Stimulated activated CD8-positive, alpha-beta memory T cell treated with anti-CD3 and anti-CD28 coated beads, Interleukin-4, amount 100 ng/mL, for 4 hours (primary cell): Measurements from ENCODE around the gene FANCG.

Experiments
- DNase-seq, 2 donors: peaks; one replicate each; pipeline ENCODE4 v3.0.0-alpha.2; 2020; ENCODE audit warnings: low read depth in 2 of 2, low spot score in 1 of 2

FANCG gene

GRCh38 chr9:35079426-35080341 lies at the start of gene FANCG:
Gene FANCG, minus strand, starts transcription at chr9:35079942. Its CDS starts 418 bp downstream, at chr9:35079524.
- DNase-seq, result peak; percentile 40 to 61

GRCh38 chr9:35116898-35117551 lies 37.3 kb upstream of the FANCG start:
- peak; percentile 70 to 71 for DNase-seq

- no peak for DNase-seq
Observed at GRCh38 chr9:35116539-35116897, 36.8 kb upstream of the FANCG start.

- DNase-seq, result peak; percentile 66 to 86
Observed at GRCh38 chr9:35115680-35116538, 36.2 kb upstream of the FANCG start, which contains the start of gene ATOSB. Gene ATOSB, minus strand, starts transcription at chr9:35115862. Its CDS starts 7,588 bp downstream, at chr9:35108274.

- no peak for DNase-seq
Observed at GRCh38 chr9:35114840-35115628, 35.3 kb upstream of the FANCG start.

- DNase-seq, result peak in 1 of 2 donors; percentile 40
Observed at GRCh38 chr9:35114113-35114839, 34.5 kb upstream of the FANCG start.

GRCh38 chr9:35112257-35113020 lies 32.7 kb upstream of the FANCG start:
- no peak for DNase-seq

- DNase-seq, result peak; percentile 87 to 92
Observed at GRCh38 chr9:35111001-35111933, 31.5 kb upstream of the FANCG start.

- DNase-seq, result no peak
Observed at GRCh38 chr9:35110327-35110761, 30.6 kb upstream of the FANCG start.

GRCh38 chr9:35108946-35109575 lies 29.3 kb upstream of the FANCG start:
- DNase-seq, result no peak

- no peak for DNase-seq
Observed at GRCh38 chr9:35108461-35108860, 28.7 kb upstream of the FANCG start.

- no peak for DNase-seq
Observed at GRCh38 chr9:35107297-35108290, 27.9 kb upstream of the FANCG start.

- DNase-seq, result no peak
Observed at GRCh38 chr9:35106343-35106730, 26.6 kb upstream of the FANCG start.

GRCh38 chr9:35105571-35106342 lies 26.0 kb upstream of the FANCG start:
- no peak for DNase-seq

- no peak for DNase-seq
Observed at GRCh38 chr9:35105126-35105525, 25.4 kb upstream of the FANCG start.

GRCh38 chr9:35104586-35104985 lies 24.8 kb upstream of the FANCG start:
- DNase-seq, result no peak
